Glomerular visceral epithelial cell (primary cell): ENCODE measurements around the gene NRIP1.
A peak's percentile ranks its signal among the peaks of the same experiment; 100 is the strongest.

ENCODE experiments used
- DNase-seq: peaks from one replicate; pipeline ENCODE4 v3.0.0-alpha.2; 2016; ENCODE audit errors: extremely low spot score

NRIP1 gene

DNA sequence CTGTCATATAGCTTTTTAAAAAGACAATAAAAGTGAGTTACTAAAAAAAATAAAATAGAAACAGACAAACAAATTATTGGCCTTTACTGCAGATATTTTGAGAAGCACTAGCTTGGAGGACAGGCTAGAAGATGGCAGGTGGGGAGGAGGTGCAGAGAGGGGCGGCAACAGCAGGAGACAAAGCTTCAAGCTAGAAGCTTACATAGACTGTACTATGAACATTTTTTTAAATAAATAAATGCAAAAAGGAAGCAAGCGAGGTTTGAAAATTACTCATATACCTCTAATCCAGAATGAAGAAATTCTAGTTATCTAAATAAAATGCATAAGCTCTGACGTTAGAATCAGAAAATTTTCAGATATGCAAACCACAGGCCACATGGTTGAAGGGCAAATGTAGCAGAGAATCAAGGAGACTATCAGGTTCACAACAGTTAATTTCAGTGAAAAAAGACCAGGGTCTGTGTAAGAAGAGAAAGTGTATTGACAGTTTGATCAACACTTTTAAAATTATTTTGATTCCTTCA, 54.9 kb downstream of the NRIP1 start:
- DNase-seq, result peak; percentile 46

DNA sequence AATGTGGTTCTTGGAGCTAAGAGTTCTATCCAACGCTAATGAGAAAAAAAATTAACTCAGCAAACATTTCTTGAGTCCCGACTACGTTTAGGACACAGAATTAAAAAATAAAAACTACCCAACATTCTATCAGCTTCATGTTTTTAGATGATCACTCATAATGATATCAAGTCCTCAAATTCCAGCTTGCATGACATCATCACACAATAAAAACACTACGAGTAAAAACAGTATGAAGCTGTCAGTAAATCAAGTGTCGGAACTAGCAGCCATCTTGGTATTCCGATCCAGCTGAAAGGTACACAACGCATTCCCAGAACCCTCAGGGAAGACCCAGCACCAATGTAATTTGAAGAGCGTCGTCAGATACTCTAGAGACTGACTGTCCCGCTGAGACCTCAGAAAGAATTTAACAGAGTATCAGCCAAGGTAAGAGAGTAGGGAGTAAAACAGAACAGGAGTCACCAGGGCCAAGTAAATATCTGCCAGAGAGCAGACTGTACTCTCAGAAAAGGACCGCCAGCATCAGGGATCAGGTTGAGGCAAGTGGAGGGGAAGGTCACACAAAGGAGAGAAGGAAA, 57.0 kb downstream of the NRIP1 start:
- DNase-seq, result no peak

DNA sequence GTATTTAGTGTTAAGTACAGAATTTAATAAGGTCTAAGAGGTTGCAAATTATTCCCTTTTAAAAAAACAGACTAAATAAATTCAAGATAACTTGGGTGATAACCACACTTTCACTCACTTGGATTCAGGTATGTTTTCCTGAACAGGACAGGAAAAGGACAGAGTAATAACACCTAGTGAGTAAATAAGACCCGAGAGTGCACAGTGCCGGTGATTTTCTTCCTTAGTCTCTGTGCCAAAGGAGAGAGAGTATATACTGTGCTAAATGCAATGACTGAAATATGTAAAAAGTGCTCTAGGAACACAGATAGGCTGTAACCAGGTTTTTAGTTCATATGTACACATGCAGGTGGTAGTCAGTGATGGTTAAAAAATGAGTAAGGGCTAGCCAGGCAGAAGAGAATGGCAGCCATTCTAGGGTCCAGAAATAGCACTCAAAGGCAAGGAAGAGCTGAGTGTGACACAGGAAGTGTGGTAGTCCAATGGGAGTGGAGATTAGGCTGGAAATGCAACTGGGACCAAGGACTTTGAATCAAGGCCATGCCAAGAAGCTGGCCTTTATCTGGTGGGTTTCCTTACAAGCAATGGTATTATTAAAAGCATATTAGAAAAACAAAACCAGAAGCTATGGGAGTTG, 58.1 kb downstream of the NRIP1 start:
- DNase-seq, result no peak

DNA sequence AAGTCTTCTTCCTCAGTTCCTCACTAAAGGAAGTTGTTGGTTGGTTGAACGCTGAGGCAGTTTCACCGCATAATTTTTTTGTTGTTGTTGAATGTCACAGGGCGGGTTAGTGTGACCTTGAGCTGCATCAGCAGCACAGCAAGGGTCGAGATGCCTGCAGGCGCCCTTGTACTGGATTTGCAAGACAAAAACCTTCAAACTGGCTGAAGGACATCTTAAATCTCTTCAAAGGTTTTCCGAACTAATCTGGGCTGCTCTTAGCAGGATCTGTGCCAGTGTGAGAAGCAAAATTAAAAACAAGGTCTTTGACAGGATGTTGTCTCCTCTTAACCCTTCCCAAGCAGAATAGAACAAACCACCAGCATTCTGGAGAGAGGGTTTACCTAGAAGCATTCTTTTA, 59.4 kb downstream of the NRIP1 start:
- no peak for DNase-seq

DNA sequence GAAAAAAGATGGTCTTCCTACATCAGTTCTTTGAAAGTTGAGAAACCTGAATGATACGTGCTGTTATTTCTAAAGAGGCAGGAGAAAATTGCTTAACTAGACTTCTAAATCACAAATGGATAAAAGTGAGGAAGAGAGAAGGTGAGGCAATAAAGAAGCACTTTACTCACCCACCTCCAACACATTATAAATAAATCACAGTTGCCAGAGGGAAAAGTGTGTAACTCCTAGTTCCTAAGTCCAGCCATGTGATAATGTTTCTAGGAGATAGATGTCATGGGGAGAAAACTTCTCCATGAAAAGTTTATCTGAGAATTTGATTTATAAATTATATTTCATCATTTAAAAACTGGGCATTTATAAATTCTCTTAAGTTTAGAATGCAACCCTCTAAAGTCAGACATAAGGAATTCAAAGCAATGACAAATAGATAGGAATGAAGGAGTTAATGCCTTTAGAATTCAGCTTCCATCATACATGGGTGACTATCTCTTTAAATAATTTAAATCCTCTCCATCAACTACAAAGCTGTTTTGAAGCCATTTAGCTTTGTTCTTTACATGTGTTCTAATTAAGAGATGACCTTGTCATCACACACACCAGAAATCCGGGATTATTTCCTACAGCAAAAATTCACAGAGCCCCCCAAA, 60.0 kb downstream of the NRIP1 start:
- DNase-seq, result no peak

DNA sequence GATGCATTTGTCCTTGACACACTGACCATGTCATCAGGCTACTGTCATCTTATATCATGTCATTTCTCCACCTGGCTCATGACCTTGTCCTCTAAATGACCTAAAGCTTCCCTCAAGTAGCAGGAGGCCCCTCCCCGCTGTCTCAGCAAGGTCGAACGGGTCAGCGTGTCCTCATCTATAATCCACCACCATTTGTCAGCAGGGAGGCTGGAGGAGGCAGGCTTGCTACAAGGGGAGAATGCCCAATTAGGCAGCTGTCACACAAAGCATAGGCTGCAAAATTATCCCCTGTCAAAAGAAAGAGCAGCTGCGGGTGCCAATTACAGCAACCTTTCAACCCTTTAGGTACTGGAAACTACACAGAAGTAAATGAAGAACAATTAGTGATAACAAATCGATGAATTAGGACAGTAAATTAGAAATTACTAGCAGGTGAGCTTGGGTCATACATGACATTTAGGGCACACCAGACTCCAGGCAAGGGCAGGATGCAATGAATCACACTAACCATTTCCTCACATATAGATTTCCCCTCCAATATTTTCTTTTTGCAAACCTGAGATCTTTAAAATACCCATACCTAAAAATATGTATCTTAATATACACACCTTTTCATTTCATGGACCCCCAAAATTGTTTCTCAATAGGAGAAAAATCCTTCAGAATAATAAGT, 61.2 kb downstream of the NRIP1 start:
- DNase-seq, result no peak

DNA sequence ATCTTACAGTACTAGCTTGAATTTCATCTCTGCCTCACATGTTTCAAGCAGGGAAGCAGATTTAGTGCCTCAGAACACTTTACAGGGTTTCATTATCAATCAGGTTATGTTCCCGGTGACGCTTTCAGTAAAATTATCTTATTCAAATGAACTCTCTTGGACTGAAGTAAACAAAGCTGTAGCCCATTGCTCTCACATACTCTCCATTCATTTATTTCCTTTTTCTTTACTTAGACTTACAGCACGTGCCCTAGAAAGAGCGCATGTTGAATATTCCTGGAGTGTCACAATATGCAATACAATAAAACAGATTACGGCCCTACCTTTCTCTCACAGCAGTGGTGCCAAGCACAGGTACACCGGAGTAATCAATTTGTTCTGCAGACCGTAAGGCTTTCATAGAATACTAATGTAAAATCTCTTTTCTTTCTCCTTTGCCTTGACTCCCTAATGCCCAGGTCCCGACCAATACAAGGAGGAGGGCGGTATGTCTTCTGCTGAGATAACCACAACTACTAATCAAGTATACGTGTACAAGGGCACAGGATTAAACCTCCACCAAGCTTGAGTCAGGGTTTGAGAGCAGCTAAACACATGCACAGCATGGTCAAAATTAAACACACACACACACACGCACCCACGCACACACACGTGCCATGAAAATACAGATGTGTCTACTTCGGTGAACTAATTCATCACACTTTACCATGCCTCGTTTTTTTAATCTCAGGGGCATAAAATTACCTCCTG, 62.8 kb downstream of the NRIP1 start:
- DNase-seq, result peak; percentile 39

DNA sequence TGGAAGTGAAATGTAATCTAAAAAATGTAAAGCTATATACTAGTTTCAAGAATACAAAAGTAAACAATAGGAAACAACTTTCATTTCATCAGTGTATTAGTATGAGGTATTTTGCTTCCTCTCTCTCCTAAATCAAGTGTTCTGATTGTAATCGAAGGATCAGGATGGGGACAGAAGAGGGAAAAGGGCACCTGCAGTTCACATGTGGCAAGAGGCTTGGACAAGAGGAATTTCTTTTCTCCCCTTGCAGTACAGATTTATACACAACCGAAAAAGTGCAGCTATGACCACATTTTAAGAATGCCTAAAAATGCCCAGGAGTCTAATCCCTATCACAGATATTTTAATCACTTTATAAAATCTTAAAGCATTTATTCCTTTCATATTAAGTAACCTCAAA, 63.7 kb downstream of the NRIP1 start:
- no peak for DNase-seq

DNA sequence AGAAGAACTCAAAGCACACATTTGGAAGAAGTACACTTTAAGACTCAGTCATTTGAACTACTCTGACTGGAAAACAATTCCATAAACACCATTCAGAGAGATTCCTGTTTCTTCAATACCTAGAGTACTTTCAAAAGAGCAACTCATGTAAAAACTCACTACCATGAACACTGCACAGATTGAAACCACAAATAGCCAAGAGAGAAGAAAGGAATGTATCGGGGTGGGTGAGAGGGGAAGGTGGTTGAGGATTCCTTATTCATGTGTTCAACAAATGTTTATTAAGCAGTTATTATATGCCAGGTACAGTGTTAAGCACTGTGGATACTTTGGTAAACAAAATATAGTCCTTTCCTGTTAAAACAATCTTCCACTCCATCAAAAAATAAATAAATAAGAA, 64.7 kb downstream of the NRIP1 start:
- peak; percentile 81 for DNase-seq

DNA sequence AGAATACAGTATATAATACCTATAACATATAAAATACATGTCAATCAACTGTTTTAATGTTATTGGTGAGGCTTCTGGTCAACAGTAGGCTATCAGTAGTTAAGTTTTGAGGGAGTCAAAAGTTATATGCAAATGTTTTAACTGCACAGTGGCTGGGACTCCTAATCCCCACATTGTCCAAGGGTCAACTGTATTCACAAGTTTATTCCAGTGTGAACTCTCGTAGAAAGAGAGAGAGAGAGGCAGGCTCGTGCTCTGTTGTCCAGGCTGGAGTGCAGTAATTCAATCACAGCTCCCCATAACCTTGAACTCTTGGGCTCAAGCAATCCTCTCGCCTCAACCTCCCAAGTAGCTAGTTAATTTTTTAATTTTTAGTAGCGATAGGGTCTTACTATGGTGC, 66.0 kb downstream of the NRIP1 start:
- DNase-seq, result no peak

DNA sequence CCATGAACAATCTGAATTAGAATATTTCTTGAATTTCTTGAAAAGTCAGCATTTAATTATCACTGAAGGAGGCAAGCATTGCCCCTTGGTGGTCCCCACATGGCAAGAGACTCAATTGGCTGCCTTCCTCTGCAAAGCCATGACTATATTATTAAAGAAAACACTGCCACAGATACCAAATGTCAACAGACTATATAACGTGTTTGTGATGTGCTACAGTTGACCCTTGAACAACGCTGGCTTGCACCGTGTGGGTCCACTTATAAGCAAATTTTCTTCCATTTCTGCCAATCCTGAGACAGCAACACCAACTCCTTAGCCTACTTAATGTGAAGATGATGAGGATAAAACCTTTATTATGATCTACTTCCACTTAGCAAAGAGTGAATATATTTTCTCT, 66.5 kb downstream of the NRIP1 start:
- DNase-seq, result no peak

DNA sequence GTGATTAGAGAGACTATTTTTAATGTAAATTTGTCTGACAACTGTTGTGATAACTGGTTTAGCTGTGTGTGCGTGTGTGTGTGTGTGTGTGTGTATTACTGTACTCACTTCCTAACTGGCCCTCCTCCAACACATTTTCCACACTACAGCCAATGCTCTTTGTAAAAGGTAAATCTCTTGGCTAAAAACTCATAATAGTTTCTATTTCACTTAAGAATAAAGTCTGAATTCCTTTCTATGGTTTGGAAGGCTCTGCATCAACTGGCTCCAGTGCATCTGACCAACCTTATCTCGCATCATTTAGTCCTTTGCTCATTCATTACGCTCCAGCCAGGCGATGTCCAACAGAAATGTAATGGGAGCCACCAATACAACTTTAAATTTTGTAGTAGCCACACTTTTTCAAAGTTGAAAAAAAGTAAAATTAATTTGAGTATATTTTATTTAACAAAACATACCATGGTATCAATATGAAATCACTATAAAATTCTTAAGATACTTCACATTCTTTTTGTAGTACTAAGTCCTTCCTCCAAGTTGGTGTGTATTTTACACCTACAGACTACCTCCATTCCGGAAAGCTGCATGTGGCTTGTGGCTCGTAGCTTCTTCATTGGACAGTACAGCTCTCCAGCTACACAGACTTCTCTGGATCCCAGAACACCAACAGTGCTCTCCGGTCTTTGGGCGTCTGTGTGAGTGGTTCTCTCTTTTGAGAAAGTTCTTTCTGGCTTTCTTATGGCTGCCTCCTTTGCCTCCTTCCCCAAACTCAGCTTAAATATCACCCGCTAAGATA, 68.9 kb downstream of the NRIP1 start:
- DNase-seq, result peak; percentile 73

DNA sequence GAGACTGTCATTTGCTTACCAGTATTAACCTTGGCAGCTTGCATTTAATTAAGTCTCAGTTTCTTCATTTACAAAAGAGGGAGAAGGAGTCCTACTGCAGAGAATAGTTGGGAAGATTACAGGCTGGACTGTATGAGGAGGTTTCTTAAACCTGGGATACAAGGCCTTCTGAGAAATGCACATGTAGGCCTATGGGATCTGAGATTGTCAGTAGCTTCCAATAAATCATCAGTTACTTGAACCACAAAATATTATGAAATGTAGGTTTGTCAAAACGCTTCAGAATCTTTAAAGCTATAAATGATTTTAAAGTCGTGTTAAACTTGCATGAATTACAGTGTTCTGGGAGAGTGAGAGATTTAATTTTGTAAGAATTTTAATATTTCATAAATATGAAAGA, 69.6 kb downstream of the NRIP1 start:
- DNase-seq, result no peak

DNA sequence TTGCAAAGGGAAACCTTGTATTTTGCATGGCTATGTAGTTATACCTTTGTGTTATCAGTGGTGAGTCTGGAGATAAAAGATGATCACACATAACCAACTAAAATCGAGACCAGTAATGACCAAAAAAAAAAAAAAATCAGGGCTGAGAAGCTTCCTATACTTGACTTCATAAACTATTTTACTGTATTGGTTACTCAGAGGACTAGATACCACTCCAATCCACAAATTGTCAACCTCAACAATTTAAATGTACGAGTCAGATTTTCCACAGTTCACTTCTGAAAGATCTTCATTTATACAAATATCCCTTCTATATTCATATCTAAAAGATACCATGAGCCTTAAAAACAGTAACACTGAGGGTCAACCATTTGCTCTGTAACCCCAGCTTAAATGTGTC, 71.7 kb downstream of the NRIP1 start:
- DNase-seq, result no peak

DNA sequence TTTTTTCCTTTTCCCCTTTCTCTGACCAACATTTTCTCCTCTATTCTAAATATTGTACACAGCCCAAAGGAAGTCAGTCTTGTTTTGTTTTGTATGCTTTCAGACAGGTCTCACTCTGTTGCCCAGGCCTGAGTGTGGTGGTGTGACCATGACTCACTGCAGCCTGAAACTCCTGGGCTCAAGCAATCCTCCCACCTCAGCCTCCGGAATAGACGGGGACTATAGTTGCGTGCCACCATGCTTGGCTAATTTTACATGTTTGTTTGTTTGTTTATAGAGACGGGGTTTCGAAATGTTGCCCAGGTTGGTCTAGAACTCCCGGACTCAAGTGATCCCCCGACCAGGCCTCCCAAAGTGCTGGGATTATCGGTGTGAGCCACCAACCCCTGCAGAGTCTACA, 72.8 kb downstream of the NRIP1 start:
- peak; percentile 80 for DNase-seq

DNA sequence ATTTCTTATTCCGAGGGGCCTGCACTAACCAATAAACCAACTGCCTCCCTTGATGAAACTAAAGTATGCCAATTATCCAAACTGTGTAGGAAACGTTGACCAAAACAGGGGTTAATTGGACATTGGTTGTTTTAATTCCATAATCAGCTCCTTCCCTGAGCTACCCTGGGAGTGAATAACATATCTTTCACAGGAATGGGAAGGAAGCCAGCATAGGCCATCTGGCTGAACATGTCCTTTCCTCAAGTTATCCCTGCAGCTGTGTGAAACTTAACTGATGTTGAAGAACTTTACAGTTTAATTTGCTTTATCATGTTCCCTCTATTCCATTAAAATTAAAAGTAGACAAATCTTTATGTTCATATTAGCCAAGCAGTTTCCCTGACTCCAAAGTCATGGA, 75.4 kb downstream of the NRIP1 start:
- DNase-seq, result no peak

DNA sequence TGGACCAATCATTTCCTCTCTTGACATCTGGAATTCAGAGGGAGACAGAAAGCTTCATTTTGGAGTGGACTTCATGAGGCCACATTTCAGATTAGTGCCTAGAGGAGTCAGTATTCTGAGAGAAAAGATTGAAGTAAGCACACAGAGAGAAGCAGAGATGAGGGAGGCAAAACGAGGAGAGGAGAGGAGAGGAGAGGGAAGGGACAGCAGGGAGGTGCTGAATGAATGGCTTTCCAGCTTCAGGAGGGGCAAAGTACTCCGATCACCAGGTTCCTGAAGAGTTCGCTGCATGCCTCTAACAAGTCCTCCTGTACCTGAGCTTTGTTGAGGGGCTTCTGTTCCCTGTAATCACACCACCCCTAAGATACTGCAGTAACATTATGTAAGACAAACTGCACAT, 76.0 kb downstream of the NRIP1 start:
- DNase-seq, result no peak

DNA sequence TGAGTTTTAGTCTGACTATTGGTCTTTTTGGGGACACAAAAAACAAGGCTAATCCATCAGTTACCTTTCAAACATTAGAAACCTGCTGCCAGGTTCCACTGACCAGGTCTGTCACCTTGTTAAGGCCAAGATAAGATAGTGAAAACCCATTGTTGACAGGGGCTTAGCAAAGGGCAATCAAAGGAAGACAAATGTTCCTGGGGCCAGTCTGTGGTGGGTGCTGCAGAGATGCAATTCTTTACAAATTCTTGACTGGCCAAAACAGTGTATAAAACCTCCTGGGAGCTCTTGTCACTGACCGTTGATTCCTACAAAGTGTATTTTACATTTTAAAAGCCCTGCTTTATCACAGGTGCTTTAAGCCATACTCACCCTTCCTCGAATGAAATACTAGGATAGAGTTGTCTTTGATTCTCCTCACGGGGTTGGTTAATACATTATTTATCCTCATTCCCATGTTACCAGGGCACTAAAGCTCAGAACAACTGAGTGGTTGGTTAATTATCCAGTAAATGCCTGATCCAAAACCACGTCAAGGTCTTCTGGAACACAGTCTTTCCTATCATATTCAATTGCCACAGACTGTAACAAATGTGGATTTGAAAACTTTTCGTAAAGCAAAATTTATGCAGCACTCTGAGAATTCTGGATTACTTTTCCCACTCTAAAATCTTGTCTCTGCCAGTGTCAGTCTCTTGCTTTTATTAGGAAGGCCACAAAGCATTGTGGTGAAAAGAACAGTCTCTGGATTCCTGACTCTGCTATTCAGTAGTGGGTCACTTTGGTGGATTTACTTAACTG, 77.2 kb downstream of the NRIP1 start:
- peak; percentile 31 for DNase-seq

DNA sequence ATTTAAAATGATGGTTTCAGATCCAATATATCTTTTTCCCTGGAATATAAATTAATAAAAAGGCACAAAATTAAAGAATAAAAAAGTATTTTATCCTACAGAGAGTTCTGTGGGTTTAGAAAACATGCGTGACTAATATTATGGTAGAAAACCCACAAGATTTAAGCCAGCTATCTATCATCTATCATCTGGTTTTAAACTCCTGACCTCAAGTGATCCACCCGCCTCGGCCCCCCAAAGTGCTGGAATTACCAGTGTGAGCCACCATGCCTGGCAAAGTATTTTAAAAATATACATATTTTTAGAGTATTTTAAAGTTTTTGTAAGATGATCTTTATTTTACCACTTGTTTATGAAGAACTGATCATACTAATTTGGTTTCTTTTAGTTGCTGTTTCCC, 79.5 kb downstream of the NRIP1 start:
- DNase-seq, result peak; percentile 45

DNA sequence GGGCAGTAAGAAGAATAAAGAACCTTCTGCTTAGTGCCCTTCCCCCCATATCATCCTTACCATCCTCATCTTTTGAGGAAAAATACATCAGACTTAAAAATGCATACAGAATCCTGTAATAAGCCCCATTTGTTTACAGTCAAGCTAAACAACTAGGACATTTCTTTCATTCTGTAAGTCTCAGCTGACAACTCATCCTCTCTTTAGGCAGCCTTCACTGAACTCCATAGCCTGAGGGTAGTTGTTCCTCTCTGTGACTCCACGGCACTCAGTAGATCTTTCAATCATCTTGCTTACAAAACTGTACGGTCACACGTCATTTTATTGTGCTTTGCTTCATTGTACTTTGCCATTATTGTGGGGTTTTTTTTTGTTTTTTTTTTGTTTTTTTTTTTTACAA, 82.5 kb downstream of the NRIP1 start:
- no peak for DNase-seq
